ENCODE results near the gene PPDPF. TPM values are rescaled to one million over a fixed set of nuclear protein-coding genes. Genes with fewer than 3 reads are reported as not detected.
"Not testable (repeated sequence)": the region's sequence is repeated elsewhere in the genome, so short reads cannot be mapped to it uniquely, and the experiment has no call there.

PPDPF gene
- total RNA-seq, 4 donors from 2014 or later = 35.8 to 200 (median 88.6) TPM

GRCh38 chr20:63558804-63559484 lies 38.4 kb downstream of the PPDPF start:
- Histone ChIP-seq H3K4me1 (peaks cover 0 to 5% of the 10 kb centered on the region in 2 donors), H3K4me3 (no peak overlapping the region), H3K36me3 (no peaks in the 10 kb centered on the region), H3K27ac (no peak overlapping the region), H3K27me3 (no peaks in the 10 kb centered on the region), H3K9me3 (no peaks in the 10 kb centered on the region)
- TF ChIP-seq POLR2A (IDR thresholded peaks at IDR 0.05) = no peak
- TF ChIP-seq CTCF (IDR thresholded peaks at IDR 0.05) = no peak
- no peak for DNase-seq
- intact Hi-C loops (cut with DNase I; ENCODE audit: low total_unique reads) = no loop called here

GRCh38 chr20:63559485-63560332 lies 39.1 kb downstream of the PPDPF start:
- H3K4me3 ChIP-seq; H3K27ac ChIP-seq; H3K9me3 ChIP-seq; intact Hi-C loops (cut with DNase I; ENCODE audit: low total_unique reads); DNase-seq; H3K4me1 ChIP-seq; H3K36me3 ChIP-seq; H3K27me3 ChIP-seq: not testable (repeated sequence)

- Histone ChIP-seq H3K27me3 (no peaks in the 10 kb centered on the region), H3K4me3 (no peak overlapping the region), H3K36me3 (no peaks in the 10 kb centered on the region), H3K4me1 (no peaks in the 10 kb centered on the region), H3K27ac (no peak overlapping the region), H3K9me3 (no peaks in the 10 kb centered on the region)
- TF ChIP-seq POLR2A (IDR thresholded peaks at IDR 0.05) (no peak), CTCF (IDR thresholded peaks at IDR 0.05) (no peak)
- intact Hi-C loops (cut with DNase I; ENCODE audit: low total_unique reads) = no loop called here
- no peak for DNase-seq
Measured at GRCh38 chr20:63560333-63560805, 39.8 kb downstream of the PPDPF start.

- intact Hi-C loops (cut with DNase I; ENCODE audit: low total_unique reads) = no loop called here
- Histone ChIP-seq H3K9me3 (no peaks in the 10 kb centered on the region), H3K27me3 (no peaks in the 10 kb centered on the region), H3K4me3 (no peak overlapping the region), H3K27ac (no peak overlapping the region), H3K36me3 (no peaks in the 10 kb centered on the region), H3K4me1 (no peaks in the 10 kb centered on the region)
- DNase-seq = no peak
- no peak for TF ChIP-seq CTCF (IDR thresholded peaks at IDR 0.05)
- TF ChIP-seq POLR2A (IDR thresholded peaks at IDR 0.05) = no peak
Measured at GRCh38 chr20:63560856-63561609, 40.5 kb downstream of the PPDPF start.

DNA sequence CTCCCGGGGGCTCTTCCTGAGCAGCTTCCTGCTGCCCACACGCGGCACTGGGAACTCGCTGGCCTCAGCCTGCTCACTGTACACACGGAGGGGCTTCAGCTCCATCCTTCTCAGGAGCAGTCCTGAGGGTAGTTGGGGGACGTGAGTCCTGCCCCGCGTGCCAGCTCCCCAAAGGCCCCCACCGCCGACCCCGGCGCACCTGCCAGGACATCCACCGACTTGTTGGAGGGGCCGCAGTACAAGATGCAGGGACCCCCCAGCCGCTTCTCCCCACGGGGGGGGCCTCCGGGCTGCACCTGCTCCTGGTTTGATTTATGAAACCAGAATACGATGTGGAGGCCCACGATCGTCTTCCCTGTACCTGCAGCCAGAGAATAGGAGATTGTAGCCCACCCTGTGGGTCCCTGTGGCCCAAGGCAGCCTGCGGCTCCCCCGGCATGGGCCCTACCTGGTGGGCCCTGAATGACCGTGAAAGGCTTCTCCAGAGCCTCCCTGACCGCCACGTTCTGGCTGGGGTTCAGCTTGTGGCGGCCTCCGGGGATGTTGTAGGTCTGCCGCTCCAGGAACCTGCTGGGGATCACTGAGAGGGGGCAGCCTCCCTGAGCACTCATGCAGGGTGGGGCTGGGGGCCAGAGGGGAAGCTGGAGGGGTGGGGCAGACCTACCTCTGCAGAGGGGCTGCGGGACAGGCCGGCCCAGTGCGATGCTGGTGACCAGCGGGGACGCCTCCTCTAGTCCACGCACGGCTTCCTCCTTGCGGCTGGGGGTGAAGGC lies 41.2 kb downstream of the PPDPF start:
- Histone ChIP-seq H3K36me3 (no peaks in the 10 kb centered on the region), H3K4me1 (no peaks in the 10 kb centered on the region), H3K9me3 (no peaks in the 10 kb centered on the region), H3K27me3 (no peaks in the 10 kb centered on the region), H3K4me3 (no peak overlapping the region), H3K27ac (no peak overlapping the region)
- DNase-seq = no peak
- intact Hi-C loops (cut with DNase I; ENCODE audit: low total_unique reads) = no loop called here
- TF ChIP-seq POLR2A (IDR thresholded peaks at IDR 0.05) (no peak), CTCF (IDR thresholded peaks at IDR 0.05) (no peak)

All from uterus (tissue), 4 donors.